SU-DHL-6 (cell line): Measurements from ENCODE around the gene AIP.
A peak's percentile ranks its signal among the peaks of the same experiment; 100 is the strongest.
"Not testable (repeated sequence)": the region's sequence is repeated elsewhere in the genome, so short reads cannot be mapped to it uniquely, and the experiment has no call there.

Experiments
- H2AFZ ChIP-seq: fragments of 200-600 bp; sonication (generic); 2 replicates; pipeline ENCODE4 v1.6.1; 2014; ENCODE audit warnings: low read depth, mild to moderate bottlenecking, moderate library complexity, mixed read lengths, antibody characterized with exemption, low read length; ENCODE audit not compliant: severe bottlenecking
- H3F3A ChIP-seq: fragments of 200-600 bp; shearing (Covaris generic); 2 replicates; pipeline ENCODE4 v1.6.0; 2016; ENCODE audit warnings: antibody characterized with exemption, mild to moderate bottlenecking; ENCODE audit not compliant: insufficient read depth
- H3K27ac ChIP-seq: fragments of 200-600 bp; sonication (generic); 2 replicates; pipeline ENCODE4 v1.5.1; 2016; ENCODE audit warnings: low read depth, mild to moderate bottlenecking, low read length, moderate library complexity, mixed read lengths
- H3K27me3 ChIP-seq: fragments of 200-600 bp; sonication (generic), shearing (Covaris generic); 2 replicates; pipeline ENCODE4 v1.6.0; 2014; ENCODE audit warnings: mild to moderate bottlenecking, low read length
- H3K36me3 ChIP-seq: fragments of 200-600 bp; sonication (generic); 2 replicates; pipeline ENCODE4 v1.6.1; 2014; ENCODE audit warnings: mild to moderate bottlenecking, low read length, mixed read lengths
- H3K4me2 ChIP-seq: fragments of 300-600, 200-600 bp; shearing (Covaris generic), sonication (generic); 2 replicates; pipeline ENCODE4 v1.6.0; 2014; ENCODE audit warnings: low read length, low read depth, mild to moderate bottlenecking; ENCODE audit not compliant: poor library complexity, severe bottlenecking
- H3K4me3 ChIP-seq: fragments of 200-600 bp; sonication (generic); 2 replicates; pipeline ENCODE4 v1.5.1; 2014; ENCODE audit warnings: antibody characterized with exemption, low read length, mild to moderate bottlenecking, mixed read lengths; ENCODE audit not compliant: insufficient read depth, poor library complexity, severe bottlenecking
- H3K79me2 ChIP-seq: fragments of 200-600 bp; sonication (generic); 2 replicates; pipeline ENCODE4 v1.6.1; 2014; ENCODE audit warnings: mild to moderate bottlenecking, low read length, moderate library complexity; ENCODE audit not compliant: insufficient read depth
- H3K9ac ChIP-seq: fragments of 200-600 bp; sonication (generic); 2 replicates; pipeline ENCODE4 v1.7.0; 2014; ENCODE audit warnings: mild to moderate bottlenecking, low read length
- H3K9me2 ChIP-seq: fragments of 200-600 bp; sonication (generic); replicated peaks from 2 replicates; pipeline ENCODE4 v1.6.1; 2014; ENCODE audit warnings: low read length; ENCODE audit not compliant: insufficient read depth
- H3K9me3 ChIP-seq: fragments of 200-600 bp; sonication (generic); 2 replicates; pipeline ENCODE4 v1.6.1; 2014; ENCODE audit warnings: low read length, mixed read lengths; ENCODE audit not compliant: insufficient read depth
- H4K20me1 ChIP-seq: fragments of 200-600 bp; sonication (generic); 2 replicates; pipeline ENCODE4 v1.6.1; 2014; ENCODE audit warnings: low read depth, mild to moderate bottlenecking, antibody characterized with exemption, low read length, moderate library complexity, mixed read lengths
- CTCF ChIP-seq: fragments of 200-600 bp; sonication (generic); IDR thresholded peaks from one replicate; pipeline ENCODE4 v1.5.1; 2017; ENCODE audit warnings: antibody characterized with exemption, mild to moderate bottlenecking, low read length, moderate library complexity; ENCODE audit not compliant: insufficient read depth, poor library complexity, severe bottlenecking
- EZH2phosphoT487 ChIP-seq: fragments of 200-600 bp; sonication (generic), shearing (Covaris generic); conservative IDR thresholded peaks from 2 replicates; pipeline ENCODE4 v1.6.1; 2018; ENCODE audit warnings: mild to moderate bottlenecking, antibody characterized with exemption, low read length, moderate library complexity, mixed read lengths

AIP gene

GRCh38 chr11:67464411-67465188 is 18.2 kb upstream of the AIP start:
- H3K36me3 ChIP-seq: no peaks in the 10 kb centered on the region
- peak overlapping the region; percentile 63 for H3K4me3 ChIP-seq
- peak overlapping the region; percentile 89 for H3K4me2 ChIP-seq
- H4K20me1 ChIP-seq: no peaks in the 10 kb centered on the region
- no peaks in the 10 kb centered on the region for H3K9me3 ChIP-seq
- peak overlapping the region; percentile 94 for H3K27ac ChIP-seq
- H3K79me2 ChIP-seq: peaks cover 20% of the 10 kb centered on the region
- no peaks in the 10 kb centered on the region for H3K27me3 ChIP-seq
- peak overlapping the region; percentile 99 for H3K9ac ChIP-seq
- no peaks in the 10 kb centered on the region for H3K9me2 ChIP-seq
- no peak overlapping the region for H2AFZ ChIP-seq
- peaks cover 61% of the 10 kb centered on the region for H3F3A ChIP-seq
- no peak for TF ChIP-seq EZH2phosphoT487
- TF ChIP-seq CTCF: no peak

GRCh38 chr11:67465189-67465510 is 17.7 kb upstream of the AIP start:
- peak overlapping the region; percentile 63 for H3K4me3 ChIP-seq
- no peak for TF ChIP-seq CTCF
- TF ChIP-seq EZH2phosphoT487: no peak
- H2AFZ ChIP-seq: no peak overlapping the region
- no peaks in the 10 kb centered on the region for H3K27me3 ChIP-seq
- H3K4me2 ChIP-seq: peak overlapping the region; percentile 89
- no peaks in the 10 kb centered on the region for H3K9me2 ChIP-seq
- peak overlapping the region; percentile 99 for H3K9ac ChIP-seq
- H3K79me2 ChIP-seq: peaks cover 20% of the 10 kb centered on the region
- no peaks in the 10 kb centered on the region for H3K9me3 ChIP-seq
- H3K36me3 ChIP-seq: no peaks in the 10 kb centered on the region
- peak overlapping the region; percentile 94 for H3K27ac ChIP-seq
- H4K20me1 ChIP-seq: no peaks in the 10 kb centered on the region
- peaks cover 56% of the 10 kb centered on the region for H3F3A ChIP-seq

- H3K9me2 ChIP-seq, H3K27me3 ChIP-seq, H2AFZ ChIP-seq, H3K36me3 ChIP-seq, H3K9me3 ChIP-seq, H4K20me1 ChIP-seq: not testable (repeated sequence)
- peaks cover 52% of the 10 kb centered on the region for H3F3A ChIP-seq
- peak overlapping the region; percentile 63 for H3K4me3 ChIP-seq
- H3K27ac ChIP-seq: peak overlapping the region; percentile 94
- H3K4me2 ChIP-seq: peak overlapping the region; percentile 89
- H3K9ac ChIP-seq: peak overlapping the region; percentile 99
- peaks cover 20% of the 10 kb centered on the region for H3K79me2 ChIP-seq
Observed at GRCh38 chr11:67465530-67465929, 17.3 kb upstream of the AIP start.

- H3K27me3 ChIP-seq: no peaks in the 10 kb centered on the region
- H3K9ac ChIP-seq: peak overlapping the region; percentile 96
- H3K4me3 ChIP-seq: peak overlapping the region; percentile 86
- H3K9me3 ChIP-seq: no peaks in the 10 kb centered on the region
- H3F3A ChIP-seq: peaks cover 44% of the 10 kb centered on the region
- no peak overlapping the region for H2AFZ ChIP-seq
- TF ChIP-seq EZH2phosphoT487 (no peak), CTCF (no peak)
- no peaks in the 10 kb centered on the region for H3K9me2 ChIP-seq
- H3K27ac ChIP-seq: peak overlapping the region; percentile 94
- H3K4me2 ChIP-seq: peak overlapping the region; percentile 89
- H3K36me3 ChIP-seq: no peaks in the 10 kb centered on the region
- H3K79me2 ChIP-seq: peaks cover 20% of the 10 kb centered on the region
- no peaks in the 10 kb centered on the region for H4K20me1 ChIP-seq
Observed at GRCh38 chr11:67466367-67466766, 16.5 kb upstream of the AIP start.
